Measurements from ENCODE around the gene KTI12.

KTI12 gene

GRCh38 chr1:51990478-51990965, 43.1 kb downstream of the KTI12 start, which contains the start of gene RAB3B:
RAB3B (minus strand) TSS chr1:51990700; CDS start chr1:51977117, 13,583 bp downstream.
- Histone ChIP-seq H3K27me3 (ENCODE audit: insufficient read depth, low read length) (peaks cover 36% of the 10 kb centered on the region), H3K9me3 (ENCODE audit: low read length) (no peaks in the 10 kb centered on the region), H3K4me1 (ENCODE audit: insufficient read depth, low read length) (no peaks in the 10 kb centered on the region), H3K36me3 (ENCODE audit: insufficient read depth, low read length) (no peaks in the 10 kb centered on the region), H2AFZ (ENCODE audit: low read depth, low read length) (peak within 1 kb of the TSS; percentile 94), H3K4me3 (ENCODE audit: low read length) (peak within 1 kb of the TSS; percentile 49)

GRCh38 chr1:51989582-51990477, 43.8 kb downstream of the KTI12 start:
- Histone ChIP-seq H3K4me3 (ENCODE audit: low read length) (peak overlapping the region; percentile 49), H3K9me3 (ENCODE audit: low read length) (no peaks in the 10 kb centered on the region), H3K27me3 (ENCODE audit: insufficient read depth, low read length) (peaks cover 36% of the 10 kb centered on the region), H3K4me1 (ENCODE audit: insufficient read depth, low read length) (no peaks in the 10 kb centered on the region), H2AFZ (ENCODE audit: low read depth, low read length) (peak overlapping the region; percentile 94), H3K36me3 (ENCODE audit: insufficient read depth, low read length) (no peaks in the 10 kb centered on the region)

- Histone ChIP-seq H3K36me3 (ENCODE audit: insufficient read depth, low read length) (no peaks in the 10 kb centered on the region), H2AFZ (ENCODE audit: low read depth, low read length) (no peak overlapping the region), H3K4me1 (ENCODE audit: insufficient read depth, low read length) (no peaks in the 10 kb centered on the region), H3K27me3 (ENCODE audit: insufficient read depth, low read length) (peaks cover 36% of the 10 kb centered on the region), H3K4me3 (ENCODE audit: low read length) (no peak overlapping the region), H3K9me3 (ENCODE audit: low read length) (no peaks in the 10 kb centered on the region)
Observed at GRCh38 chr1:51988254-51988653, 45.4 kb downstream of the KTI12 start.

- Histone ChIP-seq H3K27me3 (ENCODE audit: insufficient read depth, low read length) (peaks cover 24% of the 10 kb centered on the region), H3K9me3 (ENCODE audit: low read length) (no peaks in the 10 kb centered on the region), H3K4me3 (ENCODE audit: low read length) (no peak overlapping the region), H3K36me3 (ENCODE audit: insufficient read depth, low read length) (no peaks in the 10 kb centered on the region), H3K4me1 (ENCODE audit: insufficient read depth, low read length) (no peaks in the 10 kb centered on the region), H2AFZ (ENCODE audit: low read depth, low read length) (no peak overlapping the region)
Observed at GRCh38 chr1:51986718-51987117, 46.9 kb downstream of the KTI12 start.

- H3K9me3 ChIP-seq (ENCODE audit: low read length), result no peaks in the 10 kb centered on the region
- H3K4me3 ChIP-seq (ENCODE audit: low read length), result no peak overlapping the region
- peaks cover 5% of the 10 kb centered on the region for H3K4me1 ChIP-seq (ENCODE audit: insufficient read depth, low read length)
- no peaks in the 10 kb centered on the region for H3K27me3 ChIP-seq (ENCODE audit: insufficient read depth, low read length)
- no peaks in the 10 kb centered on the region for H3K36me3 ChIP-seq (ENCODE audit: insufficient read depth, low read length)
- H2AFZ ChIP-seq (ENCODE audit: low read depth, low read length), result no peak overlapping the region
Observed at GRCh38 chr1:51982161-51982560, 51.4 kb downstream of the KTI12 start.

All from neuron (in vitro differentiated cells).